Measurements from ENCODE around the gene CEP250. TPM values are rescaled to one million over a fixed set of nuclear protein-coding genes. Genes with fewer than 3 reads are reported as not detected.

CEP250 gene
- total RNA-seq, 1 experiment from 2014 or later: 42.3 TPM

- DNase-seq (ENCODE audit: low read depth, low spot score): no peak
- no peaks in the 10 kb centered on the region for H3K9me2 ChIP-seq (ENCODE audit: insufficient read depth)
- no peak for TF ChIP-seq ZFX (IDR thresholded peaks at IDR 0.05)
- no peak for TF ChIP-seq EZH2 (IDR thresholded peaks at IDR 0.05)
- TF ChIP-seq SP1 (IDR thresholded peaks at IDR 0.05; ENCODE audit: low read depth): no peak
- TF ChIP-seq POLR2A (IDR thresholded peaks at IDR 0.05; ENCODE audit: borderline replicate concordance, extremely low read depth, insufficient read depth, insufficient read length): no peak
- no peak for TF ChIP-seq MAX (IDR thresholded peaks at IDR 0.05)
- TF ChIP-seq REST (IDR thresholded peaks at IDR 0.05; ENCODE audit: low read depth): no peak
- no peak for TF ChIP-seq YY1 (IDR thresholded peaks at IDR 0.05; ENCODE audit: extremely low read depth, insufficient replicate concordance, low read depth, low read length)
- TF ChIP-seq JUND (IDR thresholded peaks at IDR 0.05): no peak
- no peak for TF ChIP-seq FOSL1 (IDR thresholded peaks at IDR 0.05; ENCODE audit: low read depth)
- TF ChIP-seq TCF7L2 (IDR thresholded peaks at IDR 0.05; ENCODE audit: borderline replicate concordance, extremely low read depth, insufficient read depth, insufficient read length): no peak
- no peak for TF ChIP-seq CBX3 (IDR thresholded peaks at IDR 0.05; ENCODE audit: low read depth)
- TF ChIP-seq EZH2phosphoT487 (IDR thresholded peaks at IDR 0.05; ENCODE audit: borderline replicate concordance): no peak
- no peak for TF ChIP-seq ELF1 (IDR thresholded peaks at IDR 0.05; ENCODE audit: borderline replicate concordance, low read depth)
- TF ChIP-seq RAD21 (IDR thresholded peaks at IDR 0.05; ENCODE audit: low read depth): no peak
- no peak for TF ChIP-seq SRF (IDR thresholded peaks at IDR 0.05; ENCODE audit: low read depth)
- TF ChIP-seq ZNF274 (IDR thresholded peaks at IDR 0.05; ENCODE audit: low read depth, low read length): no peak
- H3K9me3 ChIP-seq (ENCODE audit: control insufficient read depth in 1 of 2, insufficient read depth in 1 of 2, low read depth in 1 of 2, low read length in 2 of 2): no peaks in the 10 kb centered on the region
- H3K9ac ChIP-seq (ENCODE audit: low read length): no peak overlapping the region
- no peaks in the 10 kb centered on the region for H4K20me1 ChIP-seq (ENCODE audit: insufficient read depth)
- H3K27ac ChIP-seq (ENCODE audit: low read depth, low read length): no peak overlapping the region
- ATAC-seq: no peak
- peaks cover 10% of the 10 kb centered on the region for H3K79me2 ChIP-seq (ENCODE audit: insufficient read depth, low read length)
- ChIA-PET CTCF (no interaction called here), RAD21 (ENCODE audit: low non-redundant PET in 1 of 2, low total read pairs in 2 of 2, uncharacterized antibody in 2 of 2, unreplicated experiment in 2 of 2) (no interaction called here), POLR2A (no interaction called here)
- BruUV-seq (replicated peaks): no TSS peak
- intact Hi-C loops (cut with micrococcal nuclease): loop anchor here (5.0 kb wide), 1 partner anchor 61 kb away; no protein-coding TSS in a partner anchor
- H3K36me3 ChIP-seq (ENCODE audit: control insufficient read depth in 1 of 2, insufficient read depth in 2 of 2, low read length in 2 of 2): peaks cover 20 to 23% of the 10 kb centered on the region in 2 experiments
- peaks cover 9 to 25% of the 10 kb centered on the region in 2 experiments for H3K4me1 ChIP-seq (ENCODE audit: control insufficient read depth in 1 of 2, insufficient read depth in 2 of 2, low read length in 2 of 2)
- H3K4me3 ChIP-seq (replicated peaks in 1 of 2; ENCODE audit: low read depth in 1 of 2, low read length in 2 of 2): no peak overlapping the region
- H3K27me3 ChIP-seq (ENCODE audit: insufficient read depth, low read length): no peaks in the 10 kb centered on the region
- H2AFZ ChIP-seq (ENCODE audit: low read depth, low read length, poor library complexity, severe bottlenecking): no peak overlapping the region
- H3K4me2 ChIP-seq (ENCODE audit: low read length): no peak overlapping the region
Observed at GRCh38 chr20:35546127-35546526, 90.7 kb downstream of the CEP250 start.

Measured in HCT116 (cell line).